ENCODE measurements around the gene FAM228A.

DNA sequence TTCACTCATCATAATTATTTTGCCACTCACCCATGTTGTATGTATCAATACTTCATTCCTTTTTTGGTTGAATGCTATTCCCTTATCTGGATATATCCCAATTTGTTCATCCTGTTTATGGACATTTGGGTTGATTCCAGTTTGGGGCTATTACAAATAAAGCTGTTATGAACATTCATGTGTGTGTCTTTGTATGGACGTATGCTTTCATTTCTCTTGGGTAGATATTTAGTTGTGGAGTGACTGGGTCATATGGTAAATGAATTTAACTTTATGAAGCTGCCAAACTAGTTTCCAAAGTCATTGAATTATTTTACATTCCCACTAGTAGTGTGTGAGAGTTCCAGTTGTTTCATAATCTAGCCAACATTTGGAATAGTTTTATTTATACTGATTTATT is 48.9 kb upstream of the FAM228A start:
- no peak for TF ChIP-seq CTCF (conservative IDR thresholded peaks at IDR 0.05; ENCODE audit: low read depth, low read length)
- no peak for TF ChIP-seq EZH2 (IDR thresholded peaks at IDR 0.05; ENCODE audit: low read length, unreplicated experiment)
- no peak for TF ChIP-seq EZH2phosphoT487 (IDR thresholded peaks at IDR 0.05; ENCODE audit: borderline replicate concordance, low read length)
